ENCODE measurements around the gene TMCC3. TPM values are rescaled to one million over a fixed set of nuclear protein-coding genes. Genes with fewer than 3 reads are reported as not detected.

Gene TMCC3
- total RNA-seq, 2 experiments from 2014 or later: 0.18 to 0.60 TPM

- Mint-ChIP-seq H3K27me3 (ENCODE audit: low read depth) (peaks cover 17% of the 10 kb centered on the region), H3K36me3 (ENCODE audit: low read depth) (no peaks in the 10 kb centered on the region), H3K4me1 (ENCODE audit: low read depth) (no peaks in the 10 kb centered on the region), H3K4me3 (no peak overlapping the region), H3K9me3 (ENCODE audit: insufficient read depth) (no peaks in the 10 kb centered on the region), H3K27ac (no peak overlapping the region)
- DNase-seq (no peak), ATAC-seq (no peak)
- POLR2A ChIA-PET: no interaction called here
- CTCF ChIA-PET: interaction anchor here (1.0 kb wide), 1 partner anchor 36 kb away, joined by 3 read pairs; no protein-coding TSS in a partner anchor
Measured at GRCh38 chr12:94567761-94568160, 82.6 kb downstream of the TMCC3 start.

DNA sequence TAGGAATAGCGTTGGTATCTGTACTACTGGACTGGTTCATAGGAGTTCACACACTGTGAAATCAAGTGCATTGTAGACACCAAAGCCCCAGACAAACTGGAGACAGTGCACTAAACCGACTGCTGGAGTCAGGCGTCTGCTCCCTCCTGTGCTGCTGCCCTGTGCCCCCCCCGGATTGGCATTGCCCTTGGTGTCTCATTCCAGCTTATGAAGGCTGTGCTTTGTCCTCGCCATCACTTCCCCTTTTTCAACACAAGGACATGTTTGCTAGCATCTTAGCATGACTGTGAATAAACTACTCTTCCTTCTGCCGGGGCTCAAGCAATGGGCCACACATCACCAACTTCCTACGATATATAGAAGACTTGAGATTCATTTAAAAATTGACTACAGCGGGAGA is 84.0 kb downstream of the TMCC3 start:
- peaks cover 16% of the 10 kb centered on the region for H3K27me3 Mint-ChIP-seq (ENCODE audit: low read depth)
- no peak for ATAC-seq
- DNase-seq: no peak
- no peak overlapping the region for H3K27ac Mint-ChIP-seq
- POLR2A ChIA-PET: no interaction called here
- H3K36me3 Mint-ChIP-seq (ENCODE audit: low read depth): no peaks in the 10 kb centered on the region
- no peaks in the 10 kb centered on the region for H3K9me3 Mint-ChIP-seq (ENCODE audit: insufficient read depth)
- no peaks in the 10 kb centered on the region for H3K4me1 Mint-ChIP-seq (ENCODE audit: low read depth)
- CTCF ChIA-PET: no interaction called here
- no peak overlapping the region for H3K4me3 Mint-ChIP-seq

GRCh38 chr12:94565683-94566082 is 84.7 kb downstream of the TMCC3 start:
- CTCF ChIA-PET: no interaction called here
- Mint-ChIP-seq H3K4me1 (ENCODE audit: low read depth) (no peaks in the 10 kb centered on the region), H3K27ac (no peak overlapping the region), H3K4me3 (no peak overlapping the region), H3K9me3 (ENCODE audit: insufficient read depth) (no peaks in the 10 kb centered on the region), H3K36me3 (ENCODE audit: low read depth) (no peaks in the 10 kb centered on the region), H3K27me3 (ENCODE audit: low read depth) (peaks cover 15% of the 10 kb centered on the region)
- DNase-seq (no peak), ATAC-seq (no peak)
- POLR2A ChIA-PET: no interaction called here

DNA sequence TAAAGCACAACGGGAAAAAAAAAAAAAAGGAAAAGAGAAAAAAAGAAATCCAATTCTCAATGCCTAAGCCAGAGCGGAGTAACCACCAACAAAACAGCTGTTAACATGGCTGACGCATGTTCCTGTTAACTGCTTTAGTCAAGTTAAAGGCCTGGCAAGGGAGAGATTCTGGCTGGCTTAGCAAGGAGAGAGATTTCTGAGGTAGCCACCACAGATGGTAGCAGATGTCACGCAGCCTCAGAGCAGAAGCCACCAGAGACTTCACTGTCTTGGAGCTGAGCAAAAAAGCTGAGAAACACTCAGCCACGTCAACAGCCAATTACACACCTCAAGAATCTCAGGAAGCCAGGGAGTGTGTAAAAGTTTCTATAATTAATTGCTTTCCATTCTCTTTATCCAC is 87.1 kb downstream of the TMCC3 start:
- Mint-ChIP-seq H3K36me3 (ENCODE audit: low read depth) (no peaks in the 10 kb centered on the region), H3K27ac (no peak overlapping the region), H3K4me1 (ENCODE audit: low read depth) (no peaks in the 10 kb centered on the region), H3K27me3 (ENCODE audit: low read depth) (peaks cover 29% of the 10 kb centered on the region), H3K4me3 (no peak overlapping the region), H3K9me3 (ENCODE audit: insufficient read depth) (no peaks in the 10 kb centered on the region)
- ChIA-PET POLR2A (no interaction called here), CTCF (no interaction called here)
- ATAC-seq (no peak), DNase-seq (no peak)

DNA sequence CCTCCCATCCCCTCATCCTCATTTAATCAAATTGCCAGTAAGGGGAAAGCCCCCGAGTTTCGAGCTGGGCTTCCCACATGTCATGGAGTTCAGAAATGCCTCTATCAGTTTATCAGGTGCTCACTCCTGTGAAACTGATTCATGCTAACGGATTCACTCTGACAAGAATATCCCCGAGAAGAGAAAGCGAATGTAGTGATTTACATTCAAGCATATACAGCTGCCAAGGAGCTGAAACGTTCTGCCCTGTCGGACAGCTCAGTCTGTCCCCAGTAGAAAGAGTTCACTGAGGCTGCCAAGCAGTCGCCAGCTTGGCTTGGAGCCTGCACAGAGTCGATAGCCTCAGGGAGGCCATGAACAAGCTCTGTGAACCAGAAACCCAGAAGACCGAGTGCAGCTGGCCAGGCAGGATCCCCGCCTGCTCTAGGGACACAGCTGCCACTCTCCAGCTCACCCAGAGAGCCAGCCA is 88.4 kb downstream of the TMCC3 start:
- no peak for ATAC-seq
- CTCF ChIA-PET: no interaction called here
- no peaks in the 10 kb centered on the region for H3K36me3 Mint-ChIP-seq (ENCODE audit: low read depth)
- no peak overlapping the region for H3K4me3 Mint-ChIP-seq
- no peak overlapping the region for H3K27ac Mint-ChIP-seq
- H3K4me1 Mint-ChIP-seq (ENCODE audit: low read depth): no peaks in the 10 kb centered on the region
- no peaks in the 10 kb centered on the region for H3K9me3 Mint-ChIP-seq (ENCODE audit: insufficient read depth)
- DNase-seq: no peak
- POLR2A ChIA-PET: no interaction called here
- peaks cover 25% of the 10 kb centered on the region for H3K27me3 Mint-ChIP-seq (ENCODE audit: low read depth)

GRCh38 chr12:94560431-94561221 is 89.7 kb downstream of the TMCC3 start:
- no peaks in the 10 kb centered on the region for H3K9me3 Mint-ChIP-seq (ENCODE audit: insufficient read depth)
- CTCF ChIA-PET: no interaction called here
- H3K27ac Mint-ChIP-seq: no peak overlapping the region
- H3K27me3 Mint-ChIP-seq (ENCODE audit: low read depth): peaks cover 25% of the 10 kb centered on the region
- no peaks in the 10 kb centered on the region for H3K36me3 Mint-ChIP-seq (ENCODE audit: low read depth)
- no peak for ATAC-seq
- DNase-seq: no peak
- POLR2A ChIA-PET: no interaction called here
- no peak overlapping the region for H3K4me3 Mint-ChIP-seq
- H3K4me1 Mint-ChIP-seq (ENCODE audit: low read depth): no peaks in the 10 kb centered on the region

GRCh38 chr12:94558612-94559011 is 91.7 kb downstream of the TMCC3 start:
- ChIA-PET CTCF (no interaction called here), POLR2A (no interaction called here)
- H3K36me3 Mint-ChIP-seq (ENCODE audit: low read depth): no peaks in the 10 kb centered on the region
- ATAC-seq (no peak), DNase-seq (no peak)
- no peaks in the 10 kb centered on the region for H3K4me1 Mint-ChIP-seq (ENCODE audit: low read depth)
- H3K27ac Mint-ChIP-seq: no peak overlapping the region
- no peak overlapping the region for H3K4me3 Mint-ChIP-seq
- peaks cover 25% of the 10 kb centered on the region for H3K27me3 Mint-ChIP-seq (ENCODE audit: low read depth)
- H3K9me3 Mint-ChIP-seq (ENCODE audit: insufficient read depth): no peaks in the 10 kb centered on the region

DNA sequence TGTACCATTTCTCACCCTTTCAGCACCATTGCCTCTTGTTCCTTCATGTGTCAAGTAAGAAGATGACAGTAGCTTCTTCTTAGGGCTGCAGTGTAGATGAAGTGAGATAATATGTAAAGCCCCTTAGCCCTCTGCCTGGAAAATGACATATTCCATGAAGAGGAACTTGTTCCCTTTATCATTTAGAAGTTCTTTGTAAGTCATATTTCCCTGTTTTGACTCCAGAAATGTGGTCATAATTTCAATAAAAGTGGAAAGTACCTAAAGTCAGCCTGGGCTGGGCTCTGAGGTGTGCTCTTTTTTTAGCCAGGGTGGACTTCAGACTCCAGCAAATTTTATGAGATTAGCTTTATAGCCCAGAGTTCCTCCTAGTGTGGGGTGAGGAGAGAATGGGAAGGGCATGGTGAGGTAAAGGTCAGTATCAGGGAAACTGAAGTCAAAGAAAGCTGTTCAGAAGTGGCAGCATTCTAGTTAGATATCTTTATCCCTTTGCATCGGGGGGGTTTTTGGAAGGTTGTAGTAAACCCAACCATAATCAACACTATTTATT is 92.5 kb downstream of the TMCC3 start:
- CTCF ChIA-PET: no interaction called here
- H3K9me3 Mint-ChIP-seq (ENCODE audit: insufficient read depth): no peaks in the 10 kb centered on the region

GRCh38 chr12:94555687-94556086 is 94.7 kb downstream of the TMCC3 start:
- no peak overlapping the region for H3K4me3 Mint-ChIP-seq
- ChIA-PET CTCF (no interaction called here), POLR2A (no interaction called here)
- H3K4me1 Mint-ChIP-seq (ENCODE audit: low read depth): peaks cover 3% of the 10 kb centered on the region
- no peaks in the 10 kb centered on the region for H3K9me3 Mint-ChIP-seq (ENCODE audit: insufficient read depth)
- DNase-seq (no peak), ATAC-seq (no peak)
- no peak overlapping the region for H3K27ac Mint-ChIP-seq
- H3K36me3 Mint-ChIP-seq (ENCODE audit: low read depth): no peaks in the 10 kb centered on the region
- peaks cover 25% of the 10 kb centered on the region for H3K27me3 Mint-ChIP-seq (ENCODE audit: low read depth)

More for the DNA sequence above, 92.5 kb downstream of the TMCC3 start:
- Mint-ChIP-seq H3K4me1 (ENCODE audit: low read depth) (no peaks in the 10 kb centered on the region), H3K4me3 (no peak overlapping the region), H3K36me3 (ENCODE audit: low read depth) (no peaks in the 10 kb centered on the region), H3K27ac (no peak overlapping the region), H3K27me3 (ENCODE audit: low read depth) (peaks cover 25% of the 10 kb centered on the region)
- POLR2A ChIA-PET: no interaction called here
- DNase-seq (no peak), ATAC-seq (no peak)

DNA sequence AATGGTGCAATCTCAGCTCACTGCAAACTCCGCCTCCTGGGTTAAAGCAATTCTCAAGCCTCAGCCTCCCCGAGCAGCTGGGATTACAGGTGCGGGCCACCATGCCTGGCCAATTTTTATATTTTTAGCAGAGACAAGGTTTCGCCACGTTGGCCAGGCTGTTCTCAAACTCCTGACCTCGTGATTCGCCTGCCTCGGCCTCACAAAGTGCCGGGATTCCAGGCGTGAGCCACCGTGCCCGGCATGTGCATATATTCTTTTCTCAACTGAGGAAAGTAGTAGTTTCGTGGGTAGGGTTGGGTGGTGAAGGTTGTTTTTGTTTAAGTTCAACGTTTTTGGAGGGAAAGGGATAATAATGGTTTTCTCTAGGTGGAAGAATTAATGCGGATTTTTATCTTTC is 96.5 kb downstream of the TMCC3 start:
- ATAC-seq: no peak
- H3K36me3 Mint-ChIP-seq (ENCODE audit: low read depth): no peaks in the 10 kb centered on the region
- CTCF ChIA-PET: no interaction called here
- H3K27me3 Mint-ChIP-seq (ENCODE audit: low read depth): peaks cover 13% of the 10 kb centered on the region
- peaks cover 3% of the 10 kb centered on the region for H3K4me1 Mint-ChIP-seq (ENCODE audit: low read depth)
- H3K9me3 Mint-ChIP-seq (ENCODE audit: insufficient read depth): no peaks in the 10 kb centered on the region
- H3K27ac Mint-ChIP-seq: no peak overlapping the region
- no peak overlapping the region for H3K4me3 Mint-ChIP-seq
- no peak for DNase-seq
- POLR2A ChIA-PET: no interaction called here

DNA sequence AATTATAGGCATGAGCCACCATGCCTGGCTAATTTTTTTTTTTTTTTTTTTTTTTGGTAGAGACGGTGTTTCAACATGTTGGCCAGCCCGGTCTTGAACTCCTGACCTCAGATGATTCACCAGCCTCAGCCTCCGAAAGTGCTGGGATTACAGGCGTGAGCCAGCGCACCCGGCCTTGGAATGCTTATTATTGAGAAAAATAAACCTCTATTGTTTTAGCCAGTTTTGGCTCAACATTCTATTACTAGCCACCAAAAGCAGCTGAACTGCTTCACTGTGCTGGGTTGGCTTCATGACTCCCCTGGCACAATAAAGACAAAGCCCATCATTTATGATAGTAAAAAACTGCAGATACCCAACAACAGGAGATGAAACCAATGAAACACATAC is 97.2 kb downstream of the TMCC3 start:
- no peak overlapping the region for H3K4me3 Mint-ChIP-seq
- ChIA-PET CTCF (no interaction called here), POLR2A (no interaction called here)
- H3K4me1 Mint-ChIP-seq (ENCODE audit: low read depth): peaks cover 3% of the 10 kb centered on the region
- H3K36me3 Mint-ChIP-seq (ENCODE audit: low read depth): no peaks in the 10 kb centered on the region
- DNase-seq: no peak
- no peak overlapping the region for H3K27ac Mint-ChIP-seq
- ATAC-seq: no peak
- peaks cover 9% of the 10 kb centered on the region for H3K27me3 Mint-ChIP-seq (ENCODE audit: low read depth)
- H3K9me3 Mint-ChIP-seq (ENCODE audit: insufficient read depth): no peaks in the 10 kb centered on the region

- H3K27ac Mint-ChIP-seq: no peak overlapping the region
- ATAC-seq (no peak), DNase-seq (no peak)
- H3K9me3 Mint-ChIP-seq (ENCODE audit: insufficient read depth): no peaks in the 10 kb centered on the region
- no peak overlapping the region for H3K4me3 Mint-ChIP-seq
- ChIA-PET POLR2A (no interaction called here), CTCF (no interaction called here)
- peaks cover 6% of the 10 kb centered on the region for H3K27me3 Mint-ChIP-seq (ENCODE audit: low read depth)
- H3K4me1 Mint-ChIP-seq (ENCODE audit: low read depth): peaks cover 3% of the 10 kb centered on the region
- H3K36me3 Mint-ChIP-seq (ENCODE audit: low read depth): peaks cover 5% of the 10 kb centered on the region
Measured at GRCh38 chr12:94551810-94552209, 98.5 kb downstream of the TMCC3 start.

GRCh38 chr12:94550964-94551363 is 99.4 kb downstream of the TMCC3 start:
- Mint-ChIP-seq H3K4me1 (ENCODE audit: low read depth) (peaks cover 3% of the 10 kb centered on the region), H3K9me3 (ENCODE audit: insufficient read depth) (peaks cover 6% of the 10 kb centered on the region), H3K36me3 (ENCODE audit: low read depth) (peaks cover 5% of the 10 kb centered on the region), H3K27ac (no peak overlapping the region), H3K27me3 (ENCODE audit: low read depth) (peaks cover under 1% of the 10 kb centered on the region), H3K4me3 (no peak overlapping the region)
- ATAC-seq: no peak
- POLR2A ChIA-PET: no interaction called here
- DNase-seq: no peak
- CTCF ChIA-PET: no interaction called here

All from activated CD8-positive, alpha-beta T cell treated with anti-CD3 and anti-CD28 coated beads, Interleukin-2, amount 10 ng/mL, durations not matched to agents 7 days and 5 days (primary cell).